Articular chondrocyte of knee joint (primary cell): ENCODE measurements around the gene OTUD1. TPM values are rescaled to one million over a fixed set of nuclear protein-coding genes. Genes with fewer than 3 reads are reported as not detected.

ENCODE experiments used
- small RNA-seq: library from RNA; depleted of rRNA; stranded (forward); fragments of <200 nt; gene quantifications from one replicate; pipeline ENCODE3, GENCODE V24; 2012
- total RNA-seq: library from RNA; depleted of rRNA; stranded (reverse); fragments of >200 nt; gene quantifications from 2 replicates; pipeline ENCODE4 v1.2.3, GENCODE V29; 2012

OTUD1 gene
- 9.4 and 10.6 TPM in 2 replicates for total RNA-seq

GRCh38 chr10:23438547-23439451 is at the start of gene OTUD1:
Gene OTUD1, plus strand, starts transcription at chr10:23439075. Its CDS starts 383 bp downstream, at chr10:23439458.

Small RNA genes lying within 50 kb of the gene (small RNA-seq; reads per million reads assigned to genes)
- not detected for gene MIR1254-2

Other genes starting within 250 kb of the OTUD1 start
- gene PTF1A, start 246.8 kb upstream of the OTUD1 start, total RNA-seq: not detected in 2 replicates
- gene C10orf67, start 94.3 kb upstream of the OTUD1 start, total RNA-seq: not detected in 2 replicates